Activated CD4-positive, alpha-beta memory T cell treated with anti-CD3 and anti-CD28 coated beads, Interleukin-2, amount 10 ng/mL, durations not matched to agents 7 days and 5 days (primary cell): ENCODE data around the gene RAC2. TPM values are rescaled to one million over a fixed set of nuclear protein-coding genes. Genes with fewer than 3 reads are reported as not detected.

Experiments
- CTCF ChIA-PET: fragments of 350-600 bp; sonication (Branson Sonifier 250); formaldehyde crosslinking; loops from one replicate; lab custom pipeline; 2021; ENCODE audit warnings: antibody characterized with exemption, inconsistent platforms; lab: Charles Lee
- POLR2A ChIA-PET: fragments of 350-600 bp; sonication (Branson Sonifier 250); formaldehyde crosslinking; loops from one replicate; lab custom pipeline; 2021; ENCODE audit warnings: antibody characterized with exemption; lab: Charles Lee
- DNase-seq: peaks from one replicate; pipeline ENCODE4 v3.0.0-alpha.2; 2020
- H3K27ac Mint-ChIP-seq: one replicate; pipeline ENCODE4 v1.8.0; 2021; ENCODE audit warnings: mild to moderate bottlenecking, mixed read lengths
- H3K27me3 Mint-ChIP-seq: one replicate; pipeline ENCODE4 v1.8.0; 2021; ENCODE audit warnings: mixed read lengths
- H3K36me3 Mint-ChIP-seq: one replicate; pipeline ENCODE4 v1.8.0; 2021; ENCODE audit warnings: low read depth, mixed read lengths
- H3K4me1 Mint-ChIP-seq: one replicate; pipeline ENCODE4 v1.8.0; 2021; ENCODE audit warnings: mixed read lengths
- H3K4me3 Mint-ChIP-seq: one replicate; pipeline ENCODE4 v1.8.0; 2021; ENCODE audit warnings: mild to moderate bottlenecking, mixed read lengths
- H3K9me3 Mint-ChIP-seq: one replicate; pipeline ENCODE4 v1.8.0; 2021; ENCODE audit warnings: mixed read lengths
- total RNA-seq, 2 experiments: library from RNA; stranded (reverse); gene quantifications; one replicate each; pipeline ENCODE4 v1.2.3, GENCODE V29; 2021

RAC2 gene
- total RNA-seq, 2 experiments from 2014 or later, result 984 to 1,005 TPM

DNA sequence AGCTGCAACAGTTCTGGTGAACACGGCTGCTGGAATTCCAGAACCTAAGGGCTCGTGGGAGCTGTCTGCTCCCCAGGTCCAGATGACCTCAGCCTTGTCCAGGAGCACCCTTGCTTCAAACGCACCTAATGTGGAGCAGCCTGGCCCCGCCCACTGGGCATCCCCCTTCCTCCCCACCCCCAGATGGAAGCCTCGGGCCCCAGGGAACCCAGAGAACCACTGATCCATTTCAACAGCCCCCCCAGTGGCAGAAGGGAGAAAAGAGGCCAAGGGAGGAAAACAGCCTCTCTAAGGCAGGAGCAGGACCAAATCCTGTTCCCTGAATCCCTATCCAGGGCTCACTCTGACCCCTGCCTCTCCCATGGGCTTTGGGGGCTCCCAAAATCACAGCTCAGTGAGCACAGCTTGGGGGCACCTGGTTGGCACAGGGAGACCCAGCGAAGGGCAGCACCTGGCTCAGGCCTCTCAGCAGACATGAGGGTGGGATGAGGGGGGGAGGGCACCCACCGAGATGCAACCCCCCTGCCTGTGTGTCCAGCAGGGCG lies 39.4 kb upstream of the RAC2 start:
- peak overlapping the region; percentile 95 for H3K27ac Mint-ChIP-seq
- H3K36me3 Mint-ChIP-seq, result peaks cover 54% of the 10 kb centered on the region
- no peaks in the 10 kb centered on the region for H3K27me3 Mint-ChIP-seq
- H3K4me3 Mint-ChIP-seq, result peak overlapping the region; percentile 94
- POLR2A ChIA-PET, result interaction anchor here (0.7 to 7.4 kb wide), 6 partner anchors 10 to 41 kb away, joined by 3 to 80 read pairs (median 10); partner anchors contain the start of gene RAC2
- CTCF ChIA-PET, result interaction anchor here (1.4 to 3.4 kb wide), 5 partner anchors 11 to 24 kb away, joined by 3 to 16 read pairs (median 14); no protein-coding TSS in a partner anchor
- DNase-seq, result peak; percentile 36
- peaks cover 61% of the 10 kb centered on the region for H3K4me1 Mint-ChIP-seq
- no peaks in the 10 kb centered on the region for H3K9me3 Mint-ChIP-seq

DNA sequence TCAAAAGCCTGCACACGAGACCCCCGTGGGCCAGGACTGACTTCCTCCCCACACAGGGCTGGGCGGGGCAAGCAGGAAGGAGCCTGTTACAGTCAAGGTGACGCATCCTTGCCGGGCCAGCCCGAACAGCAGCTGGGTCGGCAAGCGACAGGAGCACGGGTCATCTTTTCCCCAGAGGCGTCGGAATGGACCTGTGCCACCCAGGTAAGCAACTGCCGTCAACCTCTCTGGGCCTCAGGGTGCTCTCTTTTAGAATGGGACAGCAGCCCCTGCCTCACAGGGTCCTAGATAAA lies 38.3 kb upstream of the RAC2 start, which contains the start of gene CYTH4:
Gene CYTH4 (plus strand): TSS at position 124 of the 293 bp plus-strand sequence. CDS start 62 bp downstream, at position 186.
- Mint-ChIP-seq H3K4me3 (peak within 1 kb of the TSS; percentile 94), H3K4me1 (peaks cover 59% of the 10 kb centered on the region), H3K9me3 (no peaks in the 10 kb centered on the region), H3K36me3 (peaks cover 46% of the 10 kb centered on the region), H3K27ac (peak within 1 kb of the TSS; percentile 95), H3K27me3 (peaks cover 1% of the 10 kb centered on the region)
- peak; percentile 84 for DNase-seq
- POLR2A ChIA-PET, result interaction anchor here (0.8 to 7.4 kb wide), 9 partner anchors 9 to 204 kb away, joined by 3 to 80 read pairs (median 6); partner anchors contain the start of genes MFNG and RAC2
- CTCF ChIA-PET, result interaction anchor here (0.8 to 3.4 kb wide), 9 partner anchors 10 to 310 kb away, joined by 3 to 16 read pairs (median 3); no protein-coding TSS in a partner anchor

DNA sequence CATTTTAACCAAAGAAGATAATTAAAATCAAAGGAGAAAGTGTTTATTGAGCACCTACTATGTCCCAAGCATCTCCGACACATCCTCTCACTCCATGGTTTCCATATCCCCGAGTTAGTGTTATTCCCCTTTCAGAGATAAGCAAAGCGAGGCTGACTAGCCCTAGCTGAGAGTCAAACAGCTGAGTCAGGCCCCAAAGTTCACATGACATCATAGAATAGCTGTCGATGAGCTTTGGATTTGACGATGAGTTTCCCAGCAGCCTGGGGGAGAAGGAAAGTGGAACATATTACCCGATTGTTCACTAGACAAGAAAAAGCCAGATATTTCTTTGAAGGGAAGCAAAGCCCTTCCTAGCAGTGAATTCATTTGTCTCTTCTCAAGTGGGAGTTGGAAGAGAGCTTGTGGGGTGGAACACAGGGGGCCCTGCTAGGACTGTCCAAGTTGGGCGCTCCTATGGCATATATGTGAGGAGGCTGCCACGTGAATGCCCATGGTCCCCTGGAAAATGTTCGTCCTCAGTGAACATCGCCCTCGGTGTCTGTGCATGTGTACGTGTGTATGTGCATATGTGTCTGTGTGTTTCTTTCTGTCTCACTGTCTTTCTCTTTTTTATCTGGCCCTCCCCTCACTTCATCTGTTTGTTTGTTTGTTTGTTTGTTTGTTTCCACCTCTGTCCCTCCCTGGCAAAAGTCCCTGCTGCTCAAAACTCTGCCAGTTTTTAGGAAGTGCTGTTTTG lies 37.7 kb upstream of the RAC2 start:
- Mint-ChIP-seq H3K4me3 (peak overlapping the region; percentile 94), H3K36me3 (peaks cover 41% of the 10 kb centered on the region), H3K27me3 (peaks cover 1% of the 10 kb centered on the region), H3K9me3 (no peaks in the 10 kb centered on the region), H3K4me1 (peaks cover 56% of the 10 kb centered on the region), H3K27ac (peak overlapping the region; percentile 95)
- ChIA-PET POLR2A (interaction anchor here (0.8 to 7.4 kb wide), 11 partner anchors 8 to 204 kb away, joined by 3 to 80 read pairs (median 6); partner anchors contain the start of genes MFNG and RAC2), CTCF (interaction anchor here (0.8 to 3.4 kb wide), 10 partner anchors 10 to 311 kb away, joined by 3 to 16 read pairs (median 4); no protein-coding TSS in a partner anchor)
- DNase-seq, result no peak

DNA sequence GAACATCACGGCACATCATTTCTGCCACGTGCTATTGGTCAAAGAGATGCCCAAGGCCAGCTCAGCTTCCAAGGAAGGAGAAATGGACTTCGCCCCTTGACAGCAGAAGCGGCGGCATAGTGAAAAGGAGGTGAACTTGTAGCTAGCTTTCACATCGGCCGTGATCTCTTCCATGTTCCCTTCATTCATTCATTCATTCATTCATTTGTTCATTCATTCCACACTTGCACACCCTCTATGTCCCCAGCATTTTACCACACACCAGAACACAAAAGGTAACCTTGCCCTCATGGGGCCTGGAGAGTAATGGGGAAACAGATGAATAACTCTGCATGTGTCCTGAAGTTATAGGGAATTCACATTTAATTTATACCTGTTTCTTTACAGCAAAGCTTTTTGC lies 37.1 kb upstream of the RAC2 start:
- ChIA-PET CTCF (interaction anchor here (0.9 to 3.4 kb wide), 5 partner anchors 9 to 82 kb away, joined by 4 to 16 read pairs (median 14); no protein-coding TSS in a partner anchor), POLR2A (interaction anchor here (1.3 to 7.4 kb wide), 8 partner anchors 7 to 50 kb away, joined by 4 to 80 read pairs (median 8); partner anchors contain the start of gene RAC2)
- Mint-ChIP-seq H3K27me3 (peaks cover 1% of the 10 kb centered on the region), H3K27ac (no peak overlapping the region), H3K9me3 (no peaks in the 10 kb centered on the region), H3K36me3 (peaks cover 35% of the 10 kb centered on the region), H3K4me1 (peaks cover 55% of the 10 kb centered on the region), H3K4me3 (no peak overlapping the region)
- no peak for DNase-seq

DNA sequence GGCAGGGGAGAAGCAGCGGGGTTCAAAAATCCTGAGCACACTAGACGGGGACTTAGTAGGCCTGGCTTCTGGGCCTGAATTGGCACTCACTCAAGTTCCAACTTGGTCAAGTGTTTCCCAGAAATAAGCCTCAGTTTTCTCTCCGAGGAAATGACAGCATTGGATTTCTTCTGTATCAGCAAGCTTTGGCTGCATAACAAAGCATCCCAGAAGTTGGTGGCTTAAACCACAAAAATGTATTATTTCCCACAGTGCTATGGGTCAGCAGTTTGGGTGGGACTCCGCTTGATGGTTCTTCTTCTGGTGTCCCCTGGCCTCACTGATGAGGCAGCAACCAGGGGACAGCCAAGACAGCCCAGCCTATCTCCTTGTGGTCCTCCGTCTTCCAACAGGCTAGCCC lies 36.6 kb upstream of the RAC2 start:
- no peak for DNase-seq
- no peak overlapping the region for H3K4me3 Mint-ChIP-seq
- H3K36me3 Mint-ChIP-seq, result peaks cover 34% of the 10 kb centered on the region
- H3K9me3 Mint-ChIP-seq, result no peaks in the 10 kb centered on the region
- CTCF ChIA-PET, result interaction anchor here (1.2 to 3.4 kb wide), 4 partner anchors 9 to 29 kb away, joined by 4 to 16 read pairs (median 14); no protein-coding TSS in a partner anchor
- H3K27me3 Mint-ChIP-seq, result peaks cover 1% of the 10 kb centered on the region
- POLR2A ChIA-PET, result interaction anchor here (1.3 to 7.4 kb wide), 4 partner anchors 9 to 38 kb away, joined by 6 to 80 read pairs (median 30); partner anchors contain the start of gene RAC2
- H3K27ac Mint-ChIP-seq, result no peak overlapping the region
- H3K4me1 Mint-ChIP-seq, result peaks cover 55% of the 10 kb centered on the region

DNA sequence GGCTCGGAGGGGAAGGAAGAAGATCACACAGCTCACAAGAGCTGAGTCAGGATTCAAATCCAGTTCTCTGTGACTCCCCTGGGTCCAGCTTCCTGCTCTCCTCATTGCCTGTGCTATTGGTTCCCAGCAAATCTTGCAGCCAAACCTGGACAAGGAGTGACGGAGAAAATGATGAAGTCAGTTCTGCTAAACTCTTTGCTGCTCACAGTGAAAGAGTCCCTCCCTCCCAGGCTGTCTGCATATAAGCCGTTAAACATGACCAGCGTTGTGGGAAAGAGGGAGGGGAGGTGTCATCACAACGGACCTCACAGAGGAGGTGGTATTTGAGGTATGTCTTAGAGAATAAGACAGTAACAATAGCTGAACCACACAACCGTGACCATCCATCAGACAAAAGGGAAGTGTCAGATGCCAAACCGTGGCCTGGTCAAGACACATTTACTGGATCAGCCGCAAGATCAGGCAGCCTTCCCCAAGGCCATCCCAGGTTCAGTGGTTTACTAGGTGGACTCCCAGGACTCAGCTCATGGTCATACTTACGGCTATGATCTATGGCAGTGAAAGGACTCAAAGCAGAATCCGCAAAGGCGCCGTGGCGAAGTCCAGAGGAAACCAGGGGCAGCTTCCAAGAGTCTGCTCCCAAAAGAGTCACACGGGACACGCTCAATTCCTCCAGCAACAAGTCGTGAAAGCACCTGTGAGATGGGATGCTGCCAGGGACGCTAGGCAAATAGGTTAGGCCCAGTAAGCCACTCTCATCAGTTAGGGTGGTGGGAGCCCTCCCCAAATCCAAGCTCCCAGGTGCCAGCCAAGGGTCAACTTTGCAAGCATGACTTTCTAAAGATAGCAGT lies 35.5 kb upstream of the RAC2 start:
- DNase-seq, result no peak
- Mint-ChIP-seq H3K4me3 (no peak overlapping the region), H3K36me3 (peaks cover 25% of the 10 kb centered on the region), H3K27me3 (peaks cover 1% of the 10 kb centered on the region), H3K4me1 (peaks cover 57% of the 10 kb centered on the region), H3K9me3 (no peaks in the 10 kb centered on the region), H3K27ac (no peak overlapping the region)
- POLR2A ChIA-PET, result interaction anchor here (1.0 to 6.7 kb wide), 3 partner anchors 10 to 37 kb away, joined by 3 to 54 read pairs (median 3); partner anchors contain the start of gene RAC2
- CTCF ChIA-PET, result interaction anchor here (3.4 kb wide), 1 partner anchor 12 kb away, joined by 16 read pairs; no protein-coding TSS in a partner anchor

DNA sequence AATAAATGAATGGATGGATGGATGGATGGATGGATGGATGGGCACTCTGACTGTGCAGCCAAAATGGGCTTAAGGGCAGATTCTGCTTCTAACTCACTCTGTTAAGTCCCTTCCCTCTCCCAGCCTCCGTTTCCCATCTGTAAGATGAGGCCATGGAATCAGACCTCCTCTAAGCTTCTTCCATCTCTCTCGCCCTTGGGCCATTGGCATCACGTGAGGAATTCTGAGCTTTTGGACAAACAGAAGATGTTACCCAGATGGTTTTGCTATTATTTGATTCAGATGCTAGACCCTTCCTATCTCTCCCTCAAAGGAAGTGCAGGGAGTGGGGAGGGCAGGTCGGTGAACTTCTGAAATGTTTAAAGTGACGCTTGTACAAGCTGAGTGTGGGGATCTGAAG lies 34.2 kb upstream of the RAC2 start:
- POLR2A ChIA-PET, result interaction anchor here (6.7 kb wide), 1 partner anchor 35 kb away, joined by 54 read pairs; the partner anchor contains the start of gene RAC2
- H3K4me3 Mint-ChIP-seq, result no peak overlapping the region
- CTCF ChIA-PET, result no interaction called here
- no peak for DNase-seq
- H3K27me3 Mint-ChIP-seq, result peaks cover 1% of the 10 kb centered on the region
- no peak overlapping the region for H3K27ac Mint-ChIP-seq
- no peaks in the 10 kb centered on the region for H3K9me3 Mint-ChIP-seq
- H3K4me1 Mint-ChIP-seq, result peaks cover 62% of the 10 kb centered on the region
- peaks cover 16% of the 10 kb centered on the region for H3K36me3 Mint-ChIP-seq

DNA sequence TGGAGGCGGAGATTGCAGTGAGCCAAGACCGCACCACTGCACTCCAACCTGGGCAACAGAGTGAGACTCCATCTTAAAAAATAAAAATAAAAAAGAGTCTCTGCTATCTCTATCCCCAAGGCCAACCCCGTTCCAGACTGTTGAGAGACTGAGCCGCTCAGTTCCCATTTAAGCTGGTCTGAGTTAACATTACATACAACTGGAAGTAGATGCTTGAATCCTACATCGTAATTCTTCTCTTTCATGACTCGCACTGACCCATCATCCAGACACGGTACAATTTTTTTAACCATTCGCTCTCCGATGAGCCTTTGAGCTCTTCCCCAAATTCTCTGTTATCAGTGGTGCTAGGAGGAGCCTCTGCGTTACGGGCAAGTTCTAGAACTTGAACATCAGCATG lies 33.3 kb upstream of the RAC2 start:
- H3K36me3 Mint-ChIP-seq, result peaks cover 7% of the 10 kb centered on the region
- no peaks in the 10 kb centered on the region for H3K9me3 Mint-ChIP-seq
- H3K27me3 Mint-ChIP-seq, result peaks cover 1% of the 10 kb centered on the region
- H3K27ac Mint-ChIP-seq, result no peak overlapping the region
- no peak for DNase-seq
- ChIA-PET POLR2A (no interaction called here), CTCF (interaction anchor here (0.9 kb wide), 1 partner anchor 10 kb away, joined by 4 read pairs; no protein-coding TSS in a partner anchor)
- H3K4me1 Mint-ChIP-seq, result peaks cover 64% of the 10 kb centered on the region
- no peak overlapping the region for H3K4me3 Mint-ChIP-seq

DNA sequence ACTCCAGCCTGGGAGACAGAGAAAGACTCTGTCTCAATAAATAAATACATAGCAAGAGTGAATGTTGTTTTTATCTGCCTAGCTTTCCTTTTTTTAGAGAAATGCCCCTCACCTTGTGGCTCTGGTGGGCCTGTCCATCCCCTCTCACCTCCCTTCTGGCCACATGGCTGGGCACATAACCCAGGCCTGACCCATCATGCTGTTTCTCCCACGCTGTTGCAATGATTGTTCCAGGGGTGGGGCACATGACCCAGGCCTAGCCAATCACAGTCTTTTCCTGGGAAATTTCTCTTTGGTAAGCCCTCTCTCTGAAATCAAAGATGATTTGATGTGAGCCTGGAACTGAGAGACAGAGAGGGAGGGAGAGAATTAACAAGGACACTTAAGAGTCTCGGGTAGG lies 32.7 kb upstream of the RAC2 start:
- Mint-ChIP-seq H3K27ac (no peak overlapping the region), H3K4me3 (no peak overlapping the region)
- POLR2A ChIA-PET, result no interaction called here

DNA sequence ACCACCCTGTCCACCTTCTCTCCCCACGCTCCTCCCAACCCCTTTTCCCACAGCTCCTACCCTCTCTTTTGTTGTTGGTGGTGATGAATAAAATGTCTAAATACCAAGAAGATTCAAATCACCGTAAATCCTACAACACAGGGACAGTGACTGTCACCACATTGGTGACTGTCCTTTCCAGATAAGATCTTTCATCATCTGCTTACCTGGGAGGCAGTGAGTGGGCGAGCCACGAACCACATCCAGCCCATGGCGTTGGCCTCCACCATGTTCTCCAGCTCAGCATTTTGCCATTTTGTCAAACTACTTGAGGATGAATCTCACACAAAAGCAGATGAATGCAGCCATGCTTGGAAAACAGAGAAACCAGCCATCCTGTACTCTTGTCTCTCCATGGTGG lies 31.6 kb upstream of the RAC2 start:
- H3K4me1 Mint-ChIP-seq, result peaks cover 57% of the 10 kb centered on the region
- no peaks in the 10 kb centered on the region for H3K9me3 Mint-ChIP-seq
- peaks cover 4% of the 10 kb centered on the region for H3K36me3 Mint-ChIP-seq
- POLR2A ChIA-PET, result interaction anchor here (1.0 to 2.1 kb wide), 4 partner anchors 9 to 48 kb away, joined by 3 to 17 read pairs (median 5); partner anchors contain the start of gene RAC2
- H3K27ac Mint-ChIP-seq, result peak overlapping the region; percentile 76
- DNase-seq, result peak; percentile 80
- H3K27me3 Mint-ChIP-seq, result peaks cover 1% of the 10 kb centered on the region
- no peak overlapping the region for H3K4me3 Mint-ChIP-seq
- CTCF ChIA-PET, result interaction anchor here (1.1 to 1.2 kb wide), 2 partner anchors 15 to 41 kb away, joined by 3 read pairs; no protein-coding TSS in a partner anchor

More for the DNA sequence above, 32.7 kb upstream of the RAC2 start:
- H3K4me1 Mint-ChIP-seq, result peaks cover 63% of the 10 kb centered on the region
- DNase-seq, result no peak
- peaks cover 4% of the 10 kb centered on the region for H3K36me3 Mint-ChIP-seq
- CTCF ChIA-PET, result interaction anchor here (1.2 kb wide), 1 partner anchor 40 kb away, joined by 3 read pairs; no protein-coding TSS in a partner anchor
- H3K27me3 Mint-ChIP-seq, result peaks cover 1% of the 10 kb centered on the region
- no peaks in the 10 kb centered on the region for H3K9me3 Mint-ChIP-seq

DNA sequence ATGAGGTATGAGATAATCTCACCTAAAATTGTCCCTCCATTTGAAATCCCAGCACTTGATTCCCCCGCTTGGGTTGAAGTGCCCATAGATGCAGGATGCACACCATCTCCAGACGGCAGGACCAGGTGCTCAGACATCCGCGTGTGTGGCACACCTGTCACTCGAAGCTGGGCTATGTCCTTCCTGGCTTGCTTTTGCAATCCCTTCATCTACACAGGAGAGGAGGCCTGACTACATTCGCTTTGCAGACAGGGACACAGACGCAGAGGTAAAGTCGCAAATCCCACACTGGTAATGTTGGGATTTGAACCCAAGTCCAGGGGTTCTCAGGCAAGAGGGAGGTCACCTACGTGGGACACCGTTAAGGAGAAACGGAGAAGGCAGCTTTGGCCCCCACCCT lies 31.1 kb upstream of the RAC2 start:
- Mint-ChIP-seq H3K4me3 (no peak overlapping the region), H3K27me3 (peaks cover 4% of the 10 kb centered on the region), H3K36me3 (peaks cover 4% of the 10 kb centered on the region), H3K27ac (peak overlapping the region; percentile 48), H3K9me3 (no peaks in the 10 kb centered on the region), H3K4me1 (peaks cover 57% of the 10 kb centered on the region)
- CTCF ChIA-PET, result interaction anchor here (1.1 kb wide), 1 partner anchor 15 kb away, joined by 3 read pairs; no protein-coding TSS in a partner anchor
- no peak for DNase-seq
- POLR2A ChIA-PET, result interaction anchor here (1.0 to 2.1 kb wide), 4 partner anchors 10 to 47 kb away, joined by 3 to 17 read pairs (median 5); partner anchors contain the start of gene RAC2
